ENCODE measurements around the gene SOX11.

GRCh38 chr2:5735521-5735861, 43.3 kb downstream of the SOX11 start:
- TF ChIP-seq GATA3 (IDR thresholded peaks at IDR 0.05; ENCODE audit: low read depth, low read length) = no peak
- TF ChIP-seq GATA2 (IDR thresholded peaks at IDR 0.05; ENCODE audit: low read depth, low read length) = no peak
